Smooth muscle cell (in vitro differentiated cells): ENCODE data around the gene EMC8. TPM values are rescaled to one million over a fixed set of nuclear protein-coding genes. Genes with fewer than 3 reads are reported as not detected.

ENCODE experiments used
- DNase-seq: peaks from one replicate; lab custom pipeline; 2025; ENCODE audit not compliant: unreplicated experiment; lab: John Stamatoyannopoulos, UW
- H2AFZ ChIP-seq: fragments of 200-600 bp; sonication (generic); 2 replicates; pipeline ENCODE4 v1.6.0; 2016; ENCODE audit warnings: antibody characterized with exemption, low read depth, mild to moderate bottlenecking
- H3F3A ChIP-seq: fragments of 200-600 bp; sonication (generic); 2 replicates; pipeline ENCODE4 v1.6.0; 2017; ENCODE audit warnings: antibody characterized with exemption, low read depth
- H3K27ac ChIP-seq: fragments of 200-600 bp; sonication (generic); 2 replicates; pipeline ENCODE4 v1.5.1; 2016; ENCODE audit warnings: low read depth, mild to moderate bottlenecking
- H3K27me3 ChIP-seq: fragments of 200-600 bp; sonication (generic); 2 replicates; pipeline ENCODE4 v1.6.1; 2016; ENCODE audit warnings: low read depth, mild to moderate bottlenecking
- H3K36me3 ChIP-seq: fragments of 200-600 bp; sonication (generic); 2 replicates; pipeline ENCODE4 v1.5.1; 2016; ENCODE audit warnings: low read depth
- H3K4me1 ChIP-seq: fragments of 200-600 bp; sonication (generic); 2 replicates; pipeline ENCODE4 v1.5.1; 2016; ENCODE audit warnings: low read depth
- H3K4me2 ChIP-seq: fragments of 200-600 bp; sonication (generic); 2 replicates; pipeline ENCODE4 v1.6.0; 2016; ENCODE audit warnings: mild to moderate bottlenecking
- H3K4me3 ChIP-seq: fragments of 200-600 bp; sonication (generic); 2 replicates; pipeline ENCODE4 v1.5.1; 2016; ENCODE audit warnings: mild to moderate bottlenecking
- H3K79me2 ChIP-seq: fragments of 200-600 bp; sonication (generic); 2 replicates; pipeline ENCODE4 v1.6.0; 2016; ENCODE audit warnings: low read depth, mild to moderate bottlenecking
- H3K9ac ChIP-seq: fragments of 200-600 bp; sonication (generic); 2 replicates; pipeline ENCODE4 v1.6.0; 2016; ENCODE audit warnings: low read depth
- H3K9me3 ChIP-seq: fragments of 200-600 bp; sonication (generic); replicated peaks from 2 replicates; pipeline ENCODE4 v1.5.1; 2016; ENCODE audit warnings: low read depth
- H4K20me1 ChIP-seq: fragments of 200-600 bp; sonication (generic); 2 replicates; pipeline ENCODE4 v1.6.0; 2016; ENCODE audit warnings: low read depth
- WGBS: methylation state at CpG from one replicate; pipeline ENCODE4 v1.1.7; 2016; ENCODE audit warnings: low lambda C conversion rate; 5-methylcytosine and 5-hydroxymethylcytosine counted together
- polyA plus RNA-seq: library from polyadenylated mRNA; unstranded; fragments of >200 nt; fragmentation: Nextera tagmentation; extraction: Ambion mirVana; gene quantifications from 2 replicates; pipeline ENCODE4 v1.2.1, GENCODE V29; 2016
- total RNA-seq: library from RNA; depleted of rRNA; stranded (reverse); fragments of >200 nt; gene quantifications from 2 replicates; pipeline ENCODE4 v1.2.3, GENCODE V29; 2014
- TF ChIP-seq, protein P1 (sequence below): fragments of 200-600 bp; sonication (generic); IDR thresholded peaks from 2 replicates; pipeline ENCODE4 v1.5.1; 2017; ENCODE audit warnings: borderline replicate concordance, mild to moderate bottlenecking, antibody characterized with exemption; ENCODE audit not compliant: insufficient read depth, poor library complexity, severe bottlenecking

The EMC8 gene
- total and polyA plus RNA-seq, 2 experiments from 2014 or later = 40.4 to 40.9 TPM

DNA sequence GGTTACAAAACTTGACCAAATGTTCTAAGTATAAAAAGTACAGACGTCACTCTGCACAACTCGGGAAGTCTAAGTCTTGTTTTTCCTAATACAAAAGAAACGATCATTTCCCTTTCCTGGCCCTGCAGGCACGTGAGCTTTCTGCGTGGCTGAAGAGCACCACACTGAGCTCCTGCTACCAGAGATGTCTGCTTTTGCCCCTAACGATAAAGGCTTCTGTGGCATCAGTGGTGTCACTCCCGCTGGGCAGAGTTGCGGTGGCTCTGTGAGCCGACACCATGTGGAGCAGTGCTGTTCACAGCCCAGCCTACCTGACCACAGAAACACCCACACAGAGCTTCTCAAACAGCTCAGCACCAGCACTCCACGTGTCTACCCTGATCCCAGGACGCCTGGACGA lies 20.5 kb downstream of the EMC8 start:
- H2AFZ ChIP-seq = no peak overlapping the region
- TF ChIP-seq, protein P1, sequence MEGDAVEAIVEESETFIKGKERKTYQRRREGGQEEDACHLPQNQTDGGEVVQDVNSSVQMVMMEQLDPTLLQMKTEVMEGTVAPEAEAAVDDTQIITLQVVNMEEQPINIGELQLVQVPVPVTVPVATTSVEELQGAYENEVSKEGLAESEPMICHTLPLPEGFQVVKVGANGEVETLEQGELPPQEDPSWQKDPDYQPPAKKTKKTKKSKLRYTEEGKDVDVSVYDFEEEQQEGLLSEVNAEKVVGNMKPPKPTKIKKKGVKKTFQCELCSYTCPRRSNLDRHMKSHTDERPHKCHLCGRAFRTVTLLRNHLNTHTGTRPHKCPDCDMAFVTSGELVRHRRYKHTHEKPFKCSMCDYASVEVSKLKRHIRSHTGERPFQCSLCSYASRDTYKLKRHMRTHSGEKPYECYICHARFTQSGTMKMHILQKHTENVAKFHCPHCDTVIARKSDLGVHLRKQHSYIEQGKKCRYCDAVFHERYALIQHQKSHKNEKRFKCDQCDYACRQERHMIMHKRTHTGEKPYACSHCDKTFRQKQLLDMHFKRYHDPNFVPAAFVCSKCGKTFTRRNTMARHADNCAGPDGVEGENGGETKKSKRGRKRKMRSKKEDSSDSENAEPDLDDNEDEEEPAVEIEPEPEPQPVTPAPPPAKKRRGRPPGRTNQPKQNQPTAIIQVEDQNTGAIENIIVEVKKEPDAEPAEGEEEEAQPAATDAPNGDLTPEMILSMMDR = no peak
- H3K4me2 ChIP-seq = no peak overlapping the region
- H3K36me3 ChIP-seq = peaks cover 4% of the 10 kb centered on the region
- H3K79me2 ChIP-seq = peaks cover 3% of the 10 kb centered on the region
- WGBS = 82% methylated on average over 12 of the region's 12 CpGs
- H4K20me1 ChIP-seq = peaks cover 39% of the 10 kb centered on the region
- no peak overlapping the region for H3K9ac ChIP-seq
- no peaks in the 10 kb centered on the region for H3K4me1 ChIP-seq
- no peak overlapping the region for H3K4me3 ChIP-seq
- H3K27ac ChIP-seq = no peak overlapping the region
- no peaks in the 10 kb centered on the region for H3K27me3 ChIP-seq
- no peaks in the 10 kb centered on the region for H3K9me3 ChIP-seq
- no peaks in the 10 kb centered on the region for H3F3A ChIP-seq
- no peak for DNase-seq

DNA sequence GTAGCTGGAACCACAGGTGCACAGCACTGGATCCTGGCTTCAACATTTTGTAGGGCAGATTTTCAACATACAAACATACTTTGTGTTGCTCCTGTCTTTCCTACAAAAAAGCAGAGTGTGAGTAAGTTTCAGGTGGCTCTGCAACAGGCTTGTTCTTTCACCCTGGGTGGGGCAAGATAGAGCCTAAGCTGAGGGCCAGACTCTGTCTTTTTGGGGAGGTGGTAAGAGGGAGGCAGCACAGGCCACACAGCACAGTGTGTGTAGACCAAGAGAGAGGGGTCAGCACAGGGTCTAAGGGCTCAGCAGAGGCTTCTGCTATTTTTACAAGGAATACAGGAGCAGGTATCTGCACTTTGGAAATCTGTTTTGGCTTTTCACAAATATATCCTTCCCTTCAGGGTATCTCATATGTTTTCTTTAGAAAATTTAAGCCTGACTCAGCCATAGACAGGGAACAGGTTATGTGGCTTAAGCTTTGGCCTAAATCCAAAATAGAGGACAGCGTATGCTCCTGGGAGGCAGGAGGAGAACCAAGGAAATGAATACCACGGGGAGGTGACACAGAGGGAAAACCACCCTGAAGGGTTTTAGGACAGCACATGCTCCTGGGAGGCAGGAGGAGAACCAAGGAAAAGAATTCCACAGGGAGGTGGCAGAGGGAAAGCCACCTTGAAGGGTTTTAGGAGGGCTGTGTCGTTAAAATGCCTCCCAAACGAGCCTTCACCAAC lies 21.6 kb downstream of the EMC8 start:
- no peak overlapping the region for H3K4me2 ChIP-seq
- H3K27ac ChIP-seq = no peak overlapping the region
- no peak for DNase-seq
- H3K4me3 ChIP-seq = no peak overlapping the region
- no peak overlapping the region for H2AFZ ChIP-seq
- H3K9ac ChIP-seq = no peak overlapping the region
- H3F3A ChIP-seq = no peaks in the 10 kb centered on the region
- peaks cover 4% of the 10 kb centered on the region for H3K36me3 ChIP-seq
- peaks cover 28% of the 10 kb centered on the region for H4K20me1 ChIP-seq
- H3K79me2 ChIP-seq = peaks cover 3% of the 10 kb centered on the region
- no peaks in the 10 kb centered on the region for H3K9me3 ChIP-seq
- TF ChIP-seq, protein P1 = no peak
- 78% methylated on average over 4 of the region's 4 CpGs for WGBS
- H3K4me1 ChIP-seq = no peaks in the 10 kb centered on the region
- no peaks in the 10 kb centered on the region for H3K27me3 ChIP-seq

DNA sequence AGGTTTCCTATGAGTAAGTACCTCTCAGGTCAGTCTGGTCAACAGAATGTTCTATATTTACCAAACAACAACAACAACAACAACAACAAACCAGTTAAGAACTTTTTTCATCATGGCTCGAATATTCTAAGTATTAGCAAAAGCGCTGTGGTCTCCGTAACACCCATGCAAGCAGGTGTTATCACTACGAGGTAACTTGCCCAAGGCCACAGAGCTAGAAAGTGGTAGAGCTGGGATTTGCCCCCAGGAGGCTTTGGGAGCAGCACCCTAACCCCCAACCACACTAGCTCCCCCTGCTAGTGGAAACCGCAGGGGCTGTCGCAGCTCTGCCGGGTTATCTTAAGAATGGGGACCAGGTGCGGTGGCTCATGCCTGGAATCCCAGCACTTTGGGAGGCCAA lies 24.5 kb downstream of the EMC8 start:
- peaks cover 8% of the 10 kb centered on the region for H4K20me1 ChIP-seq
- no peaks in the 10 kb centered on the region for H3K9me3 ChIP-seq
- 88% methylated on average over 8 of the region's 8 CpGs for WGBS
- peaks cover 4% of the 10 kb centered on the region for H3K36me3 ChIP-seq
- no peak overlapping the region for H3K4me2 ChIP-seq
- no peaks in the 10 kb centered on the region for H3K79me2 ChIP-seq
- no peak for DNase-seq
- H2AFZ ChIP-seq = no peak overlapping the region
- no peak overlapping the region for H3K4me3 ChIP-seq
- H3K27ac ChIP-seq = no peak overlapping the region
- no peaks in the 10 kb centered on the region for H3K4me1 ChIP-seq
- H3K27me3 ChIP-seq = no peaks in the 10 kb centered on the region
- H3K9ac ChIP-seq = no peak overlapping the region
- no peaks in the 10 kb centered on the region for H3F3A ChIP-seq
- TF ChIP-seq, protein P1 = no peak

DNA sequence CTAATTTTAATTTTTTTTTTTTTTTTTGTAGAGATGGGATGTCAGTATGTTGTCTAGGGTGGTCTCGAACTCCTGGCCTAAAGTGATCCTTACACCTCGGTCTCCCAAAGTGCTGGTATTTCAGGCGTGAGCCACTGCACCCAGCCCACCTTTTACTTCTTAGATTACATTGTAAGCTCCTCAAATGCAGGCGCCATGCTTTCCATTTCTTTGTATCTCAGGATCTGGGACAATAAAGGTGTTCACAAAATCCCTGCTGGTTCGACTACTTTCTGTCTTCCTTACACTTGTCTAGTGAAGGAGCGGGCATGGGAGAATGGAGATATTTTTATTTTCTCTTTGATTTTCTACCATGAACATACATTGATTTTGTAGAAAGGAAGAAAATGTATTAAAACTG lies 25.2 kb downstream of the EMC8 start:
- H3K27ac ChIP-seq = no peak overlapping the region
- no peaks in the 10 kb centered on the region for H3K4me1 ChIP-seq
- peaks cover 8% of the 10 kb centered on the region for H4K20me1 ChIP-seq
- WGBS = 82% methylated on average over 6 of the region's 6 CpGs
- peaks cover 4% of the 10 kb centered on the region for H3K36me3 ChIP-seq
- no peak overlapping the region for H3K9ac ChIP-seq
- H3K4me2 ChIP-seq = no peak overlapping the region
- no peak overlapping the region for H2AFZ ChIP-seq
- no peak for DNase-seq
- no peak overlapping the region for H3K4me3 ChIP-seq
- H3K9me3 ChIP-seq = no peaks in the 10 kb centered on the region
- no peaks in the 10 kb centered on the region for H3K27me3 ChIP-seq
- no peaks in the 10 kb centered on the region for H3F3A ChIP-seq
- TF ChIP-seq, protein P1 = no peak
- H3K79me2 ChIP-seq = no peaks in the 10 kb centered on the region
